ENCODE data around the gene ANKRD37.

ANKRD37 gene

GRCh38 chr4:185424905-185425646 lies 28.4 kb downstream of the ANKRD37 start:
- DNase-seq (ENCODE audit: low read depth): no peak

- DNase-seq (ENCODE audit: low read depth): peak; percentile 42
Observed at GRCh38 chr4:185425647-185426352, 29.2 kb downstream of the ANKRD37 start, which contains the start of gene UFSP2. UFSP2 (minus strand) TSS chr4:185425964; CDS start chr4:185425868, 96 bp downstream.

- no peak for DNase-seq (ENCODE audit: low read depth)
Observed at GRCh38 chr4:185426960-185427688, 30.5 kb downstream of the ANKRD37 start.

GRCh38 chr4:185429660-185430059 lies 33.0 kb downstream of the ANKRD37 start:
- DNase-seq (ENCODE audit: low read depth): no peak

GRCh38 chr4:185435466-185435865 lies 38.8 kb downstream of the ANKRD37 start:
- DNase-seq (ENCODE audit: low read depth): no peak

GRCh38 chr4:185437809-185438208 lies 41.2 kb downstream of the ANKRD37 start:
- DNase-seq (ENCODE audit: low read depth): no peak

GRCh38 chr4:185441479-185441878 lies 44.8 kb downstream of the ANKRD37 start:
- DNase-seq (ENCODE audit: low read depth): no peak

GRCh38 chr4:185445209-185445608 lies 48.6 kb downstream of the ANKRD37 start:
- DNase-seq (ENCODE audit: low read depth): no peak
